HG03103 (cell line): ENCODE data around the gene MNX1.

ENCODE experiments used
- ATAC-seq: cut with Tn5 transposase; IDR thresholded peaks from one replicate; pipeline ENCODE4 v1.9.1; 2021; ENCODE audit warnings: low read depth; ENCODE audit not compliant: unreplicated experiment

The MNX1 gene

DNA sequence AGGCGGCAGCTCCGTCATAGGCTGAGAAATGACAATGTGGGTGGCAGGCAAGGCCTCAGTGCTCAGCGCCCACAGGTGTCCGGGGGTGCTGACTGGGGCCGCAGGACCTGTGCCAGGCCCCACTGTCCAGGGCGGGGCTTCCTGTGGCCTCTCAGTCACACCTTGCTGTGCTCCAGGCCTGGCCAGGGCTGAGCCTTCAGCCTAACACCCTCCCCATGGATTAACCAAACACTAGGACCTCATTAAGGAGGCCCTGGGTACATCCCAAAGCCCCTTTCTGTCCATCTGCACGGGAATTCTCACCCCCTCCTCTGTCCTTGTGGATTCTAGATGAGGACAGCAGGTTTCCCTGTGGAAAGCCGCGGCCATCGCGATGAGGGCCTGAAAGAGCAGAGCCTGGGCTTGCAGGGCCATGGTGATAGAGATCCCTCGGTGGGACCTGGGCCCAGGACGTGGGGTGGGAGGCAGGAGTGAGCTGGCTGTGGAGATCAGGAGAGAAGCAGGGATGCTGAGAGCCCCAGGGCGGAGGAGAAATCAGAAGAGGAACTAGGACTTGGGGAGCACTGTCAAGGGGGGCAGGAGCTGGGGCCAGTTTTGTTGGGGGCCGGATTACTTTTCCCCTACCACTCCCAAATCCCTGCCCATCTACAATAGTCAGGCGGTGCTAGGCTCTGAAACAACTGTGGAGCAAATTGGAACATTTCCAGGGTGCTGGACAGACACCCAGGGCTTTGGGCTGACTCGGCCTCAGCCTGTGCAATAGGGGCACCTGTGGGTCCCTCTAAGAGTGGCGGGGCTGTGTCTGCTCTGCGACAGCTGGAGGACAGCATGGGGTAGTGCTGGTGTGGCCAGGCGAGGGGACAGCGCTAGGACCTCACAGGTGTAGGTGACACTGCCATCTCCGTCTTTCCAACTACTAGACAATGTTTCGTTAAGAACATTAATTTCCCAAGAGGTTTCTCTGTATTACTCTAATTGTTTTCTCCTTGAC, 23.3 kb upstream of the MNX1 start:
- ATAC-seq, result no peak

DNA sequence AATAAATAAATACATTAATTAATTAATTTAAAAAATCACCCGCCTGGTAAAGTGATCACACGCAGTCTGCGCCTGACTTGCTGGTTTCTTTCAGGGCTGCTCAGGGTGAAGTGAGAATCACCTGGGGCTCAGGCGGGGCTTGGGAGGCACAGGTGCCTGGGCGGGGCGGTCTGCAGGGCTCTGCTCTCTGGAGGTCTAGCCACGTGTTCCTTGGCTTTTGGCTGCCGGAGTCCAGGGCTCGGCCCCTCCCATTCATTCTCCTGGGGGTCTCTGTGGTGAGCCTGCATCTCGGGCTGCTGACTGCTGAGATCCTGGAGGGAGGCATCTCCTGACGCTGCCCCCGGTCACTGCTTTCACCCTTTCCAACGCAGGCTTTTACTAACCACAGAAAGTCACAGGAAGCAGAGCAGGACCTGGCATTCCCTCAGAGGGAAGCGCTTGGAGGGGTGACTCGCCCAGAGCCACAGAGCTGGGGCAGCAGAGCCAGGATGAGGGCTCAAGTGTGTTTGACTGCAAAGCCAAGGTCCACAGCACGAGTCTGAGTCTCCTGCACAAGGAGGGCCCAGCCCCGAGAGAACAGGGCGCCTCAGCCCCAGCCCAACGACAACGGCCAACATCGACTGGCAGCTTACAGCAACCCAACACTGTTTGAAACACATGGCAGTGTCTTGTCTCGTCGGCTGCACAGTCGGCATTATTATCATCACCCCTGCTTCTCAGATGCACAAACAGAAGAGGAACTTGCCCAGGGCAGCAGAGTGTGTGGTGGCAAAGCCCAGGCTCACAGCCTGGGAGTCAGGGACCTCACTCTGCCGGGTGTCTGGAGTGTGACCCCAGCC, 22.4 kb upstream of the MNX1 start:
- ATAC-seq, result no peak

DNA sequence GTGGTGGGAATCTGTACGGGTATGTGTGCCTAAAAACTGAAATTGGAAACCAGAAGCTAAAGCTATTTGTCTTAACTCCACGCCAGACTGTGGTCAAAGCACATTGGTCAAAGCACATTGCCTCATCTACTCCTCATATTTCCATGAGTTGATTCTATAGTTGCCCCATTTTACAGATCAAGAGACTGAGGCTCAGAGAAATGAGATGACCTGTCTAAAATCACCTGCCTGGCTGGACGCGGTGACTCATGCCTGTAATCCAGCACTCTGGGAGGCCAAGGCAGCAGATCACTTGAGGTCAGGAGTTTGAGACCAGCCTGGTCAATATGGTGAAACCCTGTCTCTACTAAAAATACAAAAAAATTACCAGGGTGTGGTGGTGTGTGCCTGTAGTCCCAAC, 21.7 kb upstream of the MNX1 start:
- ATAC-seq, result no peak

DNA sequence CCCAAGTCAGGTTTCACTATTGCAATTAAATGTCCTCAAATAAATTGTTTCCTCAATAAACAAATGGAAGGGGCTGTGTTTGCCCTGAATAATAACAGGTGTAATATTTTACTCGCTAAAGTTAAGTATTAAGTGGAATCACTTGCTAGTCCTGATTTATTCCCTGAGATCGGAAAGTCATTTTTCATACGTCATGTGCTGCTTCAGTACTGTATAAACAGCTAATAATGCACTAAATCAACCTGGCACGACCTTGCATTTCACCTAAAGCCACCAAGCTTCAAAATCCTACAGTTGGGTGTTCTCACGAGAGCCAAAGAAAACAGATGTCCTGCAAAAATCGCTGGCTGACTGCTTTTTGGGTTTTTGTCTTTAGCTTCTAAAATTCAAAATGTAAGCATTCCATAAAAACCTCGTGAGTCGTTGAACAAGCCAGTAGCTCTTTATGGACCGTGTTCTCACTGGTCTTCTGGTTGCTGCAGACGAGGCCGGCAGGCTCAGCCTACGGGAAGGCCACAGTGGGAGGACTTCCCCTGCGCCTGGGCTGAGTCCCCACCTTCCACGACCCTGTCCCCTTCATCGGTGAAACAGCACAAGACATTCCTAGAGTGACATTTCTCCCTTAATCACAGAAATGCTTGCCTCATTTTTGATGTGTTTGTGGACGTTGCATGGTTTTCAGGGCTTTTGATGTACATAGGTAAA, 17.9 kb upstream of the MNX1 start:
- ATAC-seq, result no peak

DNA sequence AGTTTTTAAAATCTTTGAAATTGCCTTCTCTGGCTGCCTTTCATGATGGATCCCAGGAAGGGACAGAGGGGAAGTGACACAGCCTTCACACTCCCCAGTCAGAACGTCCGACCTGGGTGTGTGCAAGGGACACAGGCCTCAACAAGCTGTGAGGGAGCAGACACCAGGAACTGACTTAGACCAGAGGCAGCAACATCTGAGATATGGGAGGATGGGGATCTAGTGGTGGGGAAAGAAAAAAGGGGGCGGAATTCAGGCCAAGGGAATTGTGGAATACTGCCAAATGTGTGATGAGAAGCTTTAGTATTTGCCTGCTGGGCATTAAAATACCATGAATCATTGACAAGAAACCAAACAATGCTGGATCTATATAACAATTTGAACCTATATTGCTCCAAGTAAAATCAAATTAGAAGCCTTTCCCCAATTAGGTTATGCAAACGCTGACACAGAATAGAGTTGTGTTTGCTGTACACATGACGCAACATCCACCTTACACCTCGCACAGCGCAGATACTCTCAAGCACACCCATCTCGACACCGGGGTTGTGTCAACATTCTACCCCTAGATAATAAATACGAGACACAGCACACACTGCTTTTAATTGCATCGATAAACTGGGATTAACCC, 17.2 kb upstream of the MNX1 start:
- ATAC-seq, result no peak

DNA sequence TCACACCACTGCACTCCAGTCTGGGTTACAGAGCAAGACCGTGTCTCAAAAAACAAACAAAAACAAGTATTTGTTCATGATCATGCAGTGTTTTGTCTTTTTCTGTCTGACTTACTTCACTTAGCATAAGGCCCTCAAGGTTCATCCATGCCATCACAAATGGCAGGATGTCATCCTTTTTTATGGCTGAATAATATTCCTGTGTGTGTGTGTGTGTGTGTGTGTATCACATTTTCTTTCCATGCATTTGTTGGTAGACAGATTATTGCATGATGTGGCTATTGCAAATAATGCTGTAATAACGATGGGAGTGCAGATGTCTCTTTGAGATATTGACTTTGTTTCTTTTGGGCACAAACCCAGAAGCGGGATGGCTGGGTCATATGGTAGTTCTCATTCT, 14.3 kb upstream of the MNX1 start:
- ATAC-seq, result no peak

DNA sequence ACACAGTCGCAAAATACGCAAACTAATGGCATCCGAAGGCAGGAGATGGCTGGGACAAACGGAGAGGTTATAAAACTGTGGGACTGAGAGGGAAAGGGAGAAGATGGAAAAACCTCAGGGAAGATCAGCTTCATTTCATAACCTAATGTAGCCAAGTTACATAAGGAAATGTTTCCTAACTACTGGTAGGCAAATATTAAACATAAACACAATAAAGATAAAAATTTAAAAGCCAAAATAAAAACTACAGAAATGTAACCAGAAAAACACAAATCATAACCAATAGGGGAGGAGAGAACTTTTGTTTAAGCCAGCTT, 13.1 kb upstream of the MNX1 start:
- no peak for ATAC-seq

DNA sequence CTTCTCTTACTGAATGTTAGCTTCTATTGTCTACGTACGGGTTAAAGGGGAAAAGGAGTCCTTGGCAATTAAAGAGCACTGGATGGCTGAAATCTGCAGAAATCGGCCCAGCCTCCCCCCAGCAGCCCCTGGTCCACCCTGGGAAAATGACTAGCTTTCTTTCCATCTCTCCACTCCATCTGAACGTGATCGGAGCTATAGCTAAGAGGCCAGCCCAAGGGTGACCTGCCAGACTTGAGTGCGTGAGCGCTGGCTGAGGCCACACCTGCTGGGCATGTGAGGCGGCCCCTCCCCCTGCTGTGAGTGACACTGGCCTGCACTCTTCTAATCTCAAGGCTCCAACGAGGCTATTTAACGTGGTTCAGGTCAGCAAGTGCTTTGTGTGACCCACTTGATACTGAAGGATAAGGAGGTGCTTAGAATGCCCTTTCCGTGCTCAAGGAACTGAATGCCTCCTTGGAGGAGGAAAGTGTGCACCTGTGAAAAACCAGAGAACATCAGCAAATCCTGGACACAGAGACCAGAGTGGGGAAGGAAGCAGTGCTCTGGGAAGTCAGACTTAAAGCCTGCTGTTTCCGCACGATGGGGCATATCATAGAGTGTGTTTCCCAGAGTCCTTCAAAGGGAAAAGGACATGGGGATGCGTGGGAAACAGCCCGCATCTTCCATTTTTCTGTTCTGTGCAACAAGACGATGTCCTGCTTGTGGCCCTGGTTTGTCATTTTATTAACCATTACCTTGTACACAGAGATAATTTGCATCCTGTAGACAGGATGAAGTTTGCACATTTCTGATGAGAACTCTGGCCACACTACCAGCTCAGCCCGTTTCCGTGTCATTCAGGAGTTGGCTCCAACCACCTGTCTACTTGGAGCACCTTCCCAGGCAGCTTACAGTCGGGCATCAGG, 12.5 kb upstream of the MNX1 start:
- ATAC-seq, result no peak

DNA sequence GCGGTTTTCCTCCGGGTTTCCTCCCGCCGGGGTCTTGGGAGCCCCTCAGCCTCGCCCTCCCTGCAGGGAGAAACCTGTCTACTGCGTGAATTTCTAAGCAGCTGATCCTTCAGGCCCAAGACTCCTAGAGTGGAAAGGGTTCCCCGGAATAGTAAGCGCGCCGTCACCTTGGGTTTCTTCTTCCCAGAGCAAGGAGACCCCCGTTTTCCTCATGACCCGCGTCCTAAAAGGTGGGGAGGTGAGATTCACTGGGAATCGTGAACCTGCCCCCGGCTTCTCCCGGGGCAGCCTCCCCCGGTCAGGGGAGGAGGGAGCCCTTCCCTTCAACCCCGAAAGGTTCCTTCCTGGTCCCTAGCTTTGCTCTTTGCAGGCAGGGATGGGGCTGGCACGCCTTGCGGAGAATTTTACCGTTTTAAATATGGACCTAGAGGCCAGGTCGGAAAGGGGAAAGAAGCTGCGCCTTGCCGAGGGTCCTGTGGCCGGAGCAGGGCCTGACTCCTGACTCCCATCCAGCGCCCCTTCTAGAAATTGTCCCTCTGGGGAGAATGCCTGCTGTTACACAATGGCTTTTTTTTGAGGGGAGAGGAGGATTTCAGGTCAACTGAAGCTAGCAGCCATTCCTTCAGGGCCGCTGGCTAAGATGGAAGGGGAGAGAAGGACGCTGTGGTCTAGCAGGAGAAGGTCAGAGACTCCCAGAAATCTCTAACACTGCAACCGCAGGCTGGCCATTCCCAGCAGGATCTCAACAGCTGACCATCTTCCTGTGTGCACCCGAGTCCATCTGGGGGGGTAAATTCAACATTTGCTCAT, 11.6 kb upstream of the MNX1 start:
- ATAC-seq, result no peak

DNA sequence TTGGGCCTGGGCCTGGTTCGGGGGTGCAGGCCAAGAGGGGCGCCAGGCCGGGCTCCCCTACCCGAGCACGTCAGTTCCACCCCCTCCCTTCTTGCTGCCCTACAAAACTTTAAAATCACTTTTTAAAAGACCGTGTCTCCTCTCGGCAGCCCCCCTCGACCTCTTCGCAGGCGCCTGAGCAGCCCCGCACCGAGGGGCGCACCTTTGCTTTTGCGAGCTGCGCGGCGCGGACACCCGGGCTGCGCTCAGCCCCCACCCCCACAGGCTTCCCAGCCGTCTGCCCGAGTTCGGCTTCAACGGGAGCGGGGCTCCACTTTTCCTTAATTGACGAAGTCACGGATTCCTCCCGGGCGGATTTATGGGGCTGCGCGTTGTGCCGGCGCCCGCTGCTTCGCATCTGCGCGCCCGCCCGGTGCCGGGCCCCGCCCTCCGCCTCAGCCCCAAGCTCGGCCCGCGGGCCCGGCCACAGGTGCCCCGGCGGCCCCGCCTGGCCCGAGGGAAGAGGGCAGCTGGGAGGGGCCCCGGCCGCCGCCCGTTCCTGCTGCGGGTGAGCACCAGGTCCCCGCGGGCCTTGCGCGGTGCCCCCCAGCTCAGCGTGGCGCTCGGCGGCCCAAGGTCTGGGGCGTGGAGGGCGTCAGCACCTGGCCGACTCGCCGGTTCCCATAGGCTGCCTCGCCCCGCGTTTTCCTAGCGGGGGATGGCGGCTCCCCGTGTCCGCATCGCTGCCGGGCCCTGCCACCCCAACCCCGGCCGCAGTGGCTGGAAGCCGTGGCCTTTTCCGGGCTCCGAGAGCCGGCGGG, 10.8 kb upstream of the MNX1 start:
- no peak for ATAC-seq

DNA sequence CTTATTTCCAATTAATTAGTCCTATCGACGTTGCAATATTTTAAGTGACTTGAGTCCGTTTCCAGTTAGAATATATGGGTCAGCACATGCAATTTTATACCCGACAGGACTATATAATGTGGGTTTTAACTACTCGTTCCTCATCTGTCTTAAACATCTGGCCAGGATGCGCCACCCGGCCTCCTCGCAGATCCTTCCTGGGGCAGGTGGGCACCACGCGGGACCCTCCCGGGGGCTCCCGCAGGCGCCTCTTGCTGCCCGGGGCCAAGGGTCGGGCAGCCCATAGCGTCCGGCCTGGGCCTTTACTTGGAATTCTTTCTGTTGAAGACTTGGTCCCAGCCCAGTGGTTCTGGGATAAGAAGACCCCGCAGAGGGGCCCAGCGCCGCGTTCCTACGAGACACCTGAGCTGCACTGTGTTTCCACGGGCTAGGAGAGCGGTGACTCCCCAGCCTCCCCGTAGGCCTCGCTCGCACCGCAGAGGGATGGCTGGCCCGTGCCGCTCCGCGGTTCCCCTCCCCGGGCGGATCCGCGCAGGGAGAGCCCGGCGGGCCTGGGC, 10.1 kb upstream of the MNX1 start:
- no peak for ATAC-seq

DNA sequence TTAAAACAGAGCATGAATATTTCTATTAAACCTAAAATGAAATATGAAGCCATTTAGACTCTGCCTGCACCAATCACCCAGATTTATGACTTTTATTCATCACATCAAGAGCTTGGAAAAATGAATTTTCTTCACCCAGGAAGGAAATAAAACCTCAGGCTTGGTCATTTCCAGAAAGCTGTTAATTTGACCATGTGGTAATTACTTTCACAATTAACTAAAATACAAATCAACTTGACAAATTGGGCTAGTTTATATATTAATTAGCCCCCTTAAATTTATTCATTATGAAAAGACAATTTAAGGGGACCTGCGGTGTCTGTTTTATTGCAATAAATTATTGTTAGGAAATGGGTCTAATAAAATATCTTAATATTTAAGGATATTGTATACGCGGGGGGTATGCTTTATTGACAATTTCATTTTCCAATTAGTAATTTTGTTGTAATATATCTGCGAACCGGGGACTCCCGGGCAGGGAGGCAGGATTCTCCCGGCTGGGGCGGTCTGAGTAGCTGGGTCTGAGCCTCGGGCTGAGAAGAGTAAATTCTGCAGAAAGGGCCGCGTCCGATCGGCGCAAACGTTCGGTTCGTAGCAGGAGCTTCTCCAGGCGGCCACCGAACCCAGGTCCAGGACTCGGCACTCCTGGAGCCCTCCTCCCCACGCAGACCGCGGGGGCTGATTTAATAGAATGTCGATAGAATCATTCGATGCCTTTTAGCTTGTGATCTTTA, 9.4 kb upstream of the MNX1 start:
- ATAC-seq, result no peak

DNA sequence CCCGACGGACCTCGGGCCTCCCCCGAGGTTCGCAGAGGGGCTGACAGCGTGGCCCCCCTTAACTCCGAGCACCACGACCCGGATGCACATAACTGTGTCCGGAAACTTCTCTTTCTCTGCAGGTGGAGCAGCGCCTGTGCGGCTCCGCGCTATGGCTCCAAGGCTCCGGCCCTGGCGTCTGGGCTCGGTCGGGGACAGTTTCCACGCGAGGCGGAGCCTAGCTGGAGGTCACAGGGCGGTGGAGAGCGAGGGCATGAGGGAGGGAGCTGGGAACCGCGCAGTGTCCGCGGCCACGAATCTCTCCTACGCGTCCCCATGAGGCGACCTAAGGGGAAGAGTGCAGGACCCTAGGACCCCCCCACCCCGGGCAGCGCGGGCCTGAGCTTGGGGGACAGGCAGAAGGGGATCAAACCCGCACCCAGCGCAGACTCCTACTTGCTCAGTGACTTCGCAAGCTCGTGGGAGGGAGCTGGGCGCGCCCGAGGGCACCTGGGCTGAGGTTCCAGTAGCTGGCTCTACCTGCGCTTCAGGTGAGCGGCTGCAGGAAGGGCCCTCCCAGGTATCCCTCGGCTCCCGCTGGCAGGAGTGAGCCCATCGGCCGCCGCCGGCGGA, 8.6 kb upstream of the MNX1 start:
- ATAC-seq, result no peak

DNA sequence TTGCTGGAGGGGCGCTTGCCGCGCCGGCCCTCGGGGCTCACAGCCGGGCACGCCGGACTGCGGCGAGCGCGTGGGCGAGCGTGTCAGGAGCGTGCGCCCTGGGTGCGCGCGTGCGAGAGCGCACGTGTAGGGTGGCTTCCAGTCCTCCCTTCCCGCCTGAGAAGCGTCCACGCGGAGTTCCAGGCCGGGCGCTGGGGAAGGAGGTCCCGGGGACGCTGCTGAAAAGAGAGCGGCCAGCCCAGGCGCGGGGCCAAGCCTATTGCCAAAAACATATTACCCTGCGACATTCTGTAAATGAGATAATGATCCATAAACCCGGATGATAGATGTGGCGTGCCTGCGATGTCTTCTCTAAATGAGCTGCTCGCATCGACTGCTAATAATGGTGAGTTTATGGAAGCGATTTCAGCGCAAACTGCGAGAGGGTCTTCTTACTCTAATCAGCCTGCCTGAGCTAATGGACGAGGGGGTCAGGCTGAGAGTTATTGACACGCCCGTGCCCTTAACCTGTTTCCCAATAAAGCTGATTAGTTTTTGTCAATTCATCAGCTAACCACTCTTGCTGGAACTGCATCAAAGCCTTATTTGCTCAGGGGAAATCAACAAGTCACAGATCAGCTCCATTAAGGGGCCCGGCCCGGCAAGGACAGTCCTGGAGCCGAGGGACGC, 8.0 kb upstream of the MNX1 start:
- no peak for ATAC-seq

DNA sequence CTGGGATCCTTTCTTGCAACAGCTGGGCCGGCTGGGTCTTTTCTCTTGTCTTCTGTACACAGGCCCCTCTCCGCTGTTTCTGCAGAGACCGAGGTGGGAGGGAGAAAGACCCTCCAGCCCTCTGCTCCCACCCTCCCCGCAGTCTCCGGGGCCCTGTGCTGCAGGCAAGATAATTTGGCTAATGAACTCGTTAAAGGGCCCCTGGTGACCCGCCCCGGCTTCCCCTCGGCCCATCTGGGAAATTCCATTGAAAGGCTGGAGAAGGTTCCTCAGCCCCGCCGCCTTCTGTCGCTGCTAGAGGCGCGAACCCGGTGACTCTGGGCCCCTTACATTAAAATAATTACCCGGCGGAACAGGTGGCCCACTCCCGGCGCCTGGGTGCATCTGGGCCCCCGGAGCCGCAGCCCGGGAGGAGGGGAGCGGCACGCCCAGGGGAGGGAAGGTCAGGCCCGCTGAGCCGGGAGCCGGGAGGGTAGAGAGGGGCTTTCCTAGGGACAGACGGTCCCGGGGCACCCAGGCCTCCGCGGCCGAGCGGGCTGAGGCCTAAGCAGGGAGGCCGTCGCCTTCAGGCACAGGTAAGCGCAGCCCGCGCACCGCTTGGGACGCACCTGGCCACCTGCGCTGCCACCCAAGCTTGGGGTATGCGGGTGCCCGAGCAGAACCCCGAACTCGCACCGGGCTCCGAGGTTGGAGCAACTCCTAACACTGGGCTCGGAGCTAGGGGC, 7.3 kb upstream of the MNX1 start:
- no peak for ATAC-seq

DNA sequence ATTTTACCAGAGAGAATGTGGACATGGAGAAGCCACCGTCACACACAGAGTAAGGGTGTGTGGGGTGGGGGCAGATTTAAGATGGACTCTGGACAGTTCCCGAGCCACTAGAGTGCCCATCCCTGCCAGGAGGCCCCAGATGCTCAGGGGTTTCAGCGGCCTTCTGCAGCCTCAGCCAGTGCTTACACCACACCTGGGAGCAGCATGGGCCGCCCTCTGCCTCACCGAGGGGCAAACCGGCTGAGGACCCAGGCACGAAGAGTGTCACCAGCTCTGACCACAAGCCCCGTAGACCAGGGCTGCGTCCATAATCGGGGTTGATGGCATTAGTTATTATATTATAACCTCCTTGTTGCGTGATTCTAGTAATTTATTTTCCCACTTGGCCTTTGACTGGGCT, 6.7 kb upstream of the MNX1 start:
- ATAC-seq, result no peak
